22Rv1 (cell line): ENCODE measurements around the gene DLG1.

ENCODE experiments used
- H3K27ac ChIP-seq: fragments of 450-650 bp; 2 replicates; pipeline ENCODE4 v1.5.1; 2017
- CTCF ChIP-seq: fragments of 450-650 bp; IDR thresholded peaks from 2 replicates; pipeline ENCODE4 v1.5.1; 2017; ENCODE audit warnings: mild to moderate bottlenecking
- ZFX ChIP-seq: fragments of 450-650 bp; IDR thresholded peaks from 2 replicates; pipeline ENCODE4 v1.6.1; 2017; ENCODE audit warnings: antibody characterized with exemption, borderline replicate concordance

The DLG1 gene

GRCh38 chr3:197167549-197167948 is 130.9 kb downstream of the DLG1 start:
- H3K27ac ChIP-seq = no peak overlapping the region
- TF ChIP-seq ZFX (no peak), CTCF (no peak)

GRCh38 chr3:197165890-197166289 is 132.5 kb downstream of the DLG1 start:
- TF ChIP-seq ZFX (no peak), CTCF (no peak)
- no peak overlapping the region for H3K27ac ChIP-seq

DNA sequence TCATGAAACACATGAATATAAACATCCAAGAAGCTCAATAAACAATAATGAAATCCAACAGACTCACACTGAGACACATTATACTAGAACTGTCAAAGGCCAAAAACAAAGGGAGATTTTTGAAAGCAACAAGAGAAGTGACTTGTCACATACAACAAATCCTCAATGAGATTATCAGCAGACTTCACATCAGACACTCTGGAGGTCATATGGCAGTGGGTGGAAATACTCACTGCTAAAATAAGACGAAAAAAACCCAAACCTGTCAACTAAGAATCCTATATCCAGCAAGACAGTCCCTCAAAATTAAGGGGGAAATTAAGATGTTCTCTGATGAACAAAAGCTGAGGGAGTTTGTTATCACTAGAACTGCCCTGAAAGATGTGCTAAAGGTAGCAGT is 143.4 kb downstream of the DLG1 start:
- no peak overlapping the region for H3K27ac ChIP-seq
- TF ChIP-seq CTCF (no peak), ZFX (no peak)

DNA sequence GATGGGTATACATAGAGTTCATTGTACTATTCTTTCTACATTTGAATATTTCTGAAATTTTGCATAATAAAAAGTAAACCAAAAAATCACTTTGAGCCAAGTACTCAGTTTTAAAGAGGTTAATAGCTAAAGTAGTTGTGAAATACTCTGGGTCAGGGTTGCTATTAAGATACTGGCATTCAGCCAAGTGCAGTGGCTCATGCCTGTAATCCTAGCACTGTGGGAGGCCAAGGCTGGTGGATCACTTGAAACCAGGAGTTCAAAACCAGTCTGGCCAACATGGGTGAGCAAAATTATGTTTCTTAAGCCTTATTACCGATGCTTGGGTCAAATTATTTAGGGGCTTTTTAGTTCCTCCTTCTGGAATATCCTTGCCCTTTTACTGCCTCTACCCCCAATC is 146.8 kb downstream of the DLG1 start:
- no peak for TF ChIP-seq ZFX
- no peak for TF ChIP-seq CTCF
- H3K27ac ChIP-seq = no peak overlapping the region

DNA sequence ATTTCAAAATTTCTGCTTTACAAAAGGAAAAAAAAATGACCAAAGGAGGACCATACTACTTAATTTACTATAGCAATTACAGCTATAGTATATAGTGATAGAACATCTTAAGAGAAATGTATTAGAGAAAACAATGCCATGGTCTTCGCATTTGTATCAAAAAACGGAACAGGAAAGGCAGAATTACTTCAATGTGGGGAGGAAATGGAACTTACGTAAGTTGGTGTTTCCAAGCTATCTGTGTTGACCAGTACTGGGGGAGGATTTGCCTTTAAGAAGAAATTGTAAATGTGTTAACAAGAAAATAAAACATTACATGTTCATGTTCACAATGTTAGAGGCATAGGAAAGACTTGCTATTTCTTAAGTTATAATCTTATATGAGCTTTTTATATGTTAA is 148.9 kb downstream of the DLG1 start:
- H3K27ac ChIP-seq = no peak overlapping the region
- TF ChIP-seq ZFX (no peak), CTCF (no peak)

- no peak overlapping the region for H3K27ac ChIP-seq
- no peak for TF ChIP-seq ZFX
- no peak for TF ChIP-seq CTCF
Observed at GRCh38 chr3:197144188-197144587, 154.2 kb downstream of the DLG1 start.

- H3K27ac ChIP-seq = no peak overlapping the region
- TF ChIP-seq ZFX (no peak), CTCF (no peak)
Observed at GRCh38 chr3:197139586-197139985, 158.8 kb downstream of the DLG1 start.
